Measurements from ENCODE around the gene ISL1.

DNA sequence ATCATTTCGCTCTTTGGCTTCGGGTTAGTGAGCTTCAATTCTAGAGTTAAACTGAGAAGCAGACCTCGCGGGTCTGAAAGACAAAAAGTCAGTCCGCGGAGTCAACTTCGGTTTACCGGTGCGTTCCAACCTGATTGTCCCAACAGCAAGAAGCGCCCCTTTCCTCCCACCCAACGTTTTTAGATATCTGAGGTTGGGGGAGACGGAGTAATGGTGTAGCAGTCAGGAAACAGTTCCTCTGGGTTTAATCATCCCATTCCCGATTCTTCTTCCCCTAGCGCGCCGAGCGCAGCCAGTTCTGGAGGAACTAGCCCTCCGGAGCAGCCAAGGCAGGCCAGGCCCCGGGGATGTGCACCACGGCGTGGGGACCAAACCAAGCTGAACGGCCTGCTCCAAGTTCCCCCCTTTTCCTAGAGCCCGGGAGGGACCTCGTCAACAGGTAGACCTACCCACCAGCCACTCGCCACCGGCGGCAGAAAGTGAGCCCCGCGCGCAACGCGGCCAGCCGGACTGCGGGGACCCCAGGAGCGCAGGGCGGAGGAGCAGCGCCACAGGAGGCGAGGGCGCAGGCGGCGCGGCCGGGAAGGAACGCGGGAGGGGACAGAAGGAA is 622 bp upstream of the ISL1 start:
- no peak for TF ChIP-seq POLR2A (IDR thresholded peaks at IDR 0.05)
- TF ChIP-seq, protein P1, sequence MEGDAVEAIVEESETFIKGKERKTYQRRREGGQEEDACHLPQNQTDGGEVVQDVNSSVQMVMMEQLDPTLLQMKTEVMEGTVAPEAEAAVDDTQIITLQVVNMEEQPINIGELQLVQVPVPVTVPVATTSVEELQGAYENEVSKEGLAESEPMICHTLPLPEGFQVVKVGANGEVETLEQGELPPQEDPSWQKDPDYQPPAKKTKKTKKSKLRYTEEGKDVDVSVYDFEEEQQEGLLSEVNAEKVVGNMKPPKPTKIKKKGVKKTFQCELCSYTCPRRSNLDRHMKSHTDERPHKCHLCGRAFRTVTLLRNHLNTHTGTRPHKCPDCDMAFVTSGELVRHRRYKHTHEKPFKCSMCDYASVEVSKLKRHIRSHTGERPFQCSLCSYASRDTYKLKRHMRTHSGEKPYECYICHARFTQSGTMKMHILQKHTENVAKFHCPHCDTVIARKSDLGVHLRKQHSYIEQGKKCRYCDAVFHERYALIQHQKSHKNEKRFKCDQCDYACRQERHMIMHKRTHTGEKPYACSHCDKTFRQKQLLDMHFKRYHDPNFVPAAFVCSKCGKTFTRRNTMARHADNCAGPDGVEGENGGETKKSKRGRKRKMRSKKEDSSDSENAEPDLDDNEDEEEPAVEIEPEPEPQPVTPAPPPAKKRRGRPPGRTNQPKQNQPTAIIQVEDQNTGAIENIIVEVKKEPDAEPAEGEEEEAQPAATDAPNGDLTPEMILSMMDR (IDR thresholded peaks at IDR 0.05): no peak

All from body of pancreas (tissue), 4 donors.